Measurements from ENCODE around the gene ATM. TPM values are rescaled to one million over a fixed set of nuclear protein-coding genes. Genes with fewer than 3 reads are reported as not detected.
"Not testable (repeated sequence)": the region's sequence is repeated elsewhere in the genome, so short reads cannot be mapped to it uniquely, and the experiment has no call there.

Gene ATM
- total RNA-seq, 1 donor from 2014 or later, result 16.0 TPM

GRCh38 chr11:108370315-108370714, 147.4 kb downstream of the ATM start:
- Histone ChIP-seq H3K4me3 (no peak overlapping the region), H3K4me1 (no peaks in the 10 kb centered on the region), H3K27ac (no peak overlapping the region), H3K36me3 (peaks cover 6 to 18% of the 10 kb centered on the region in 2 donors), H3K27me3 (no peaks in the 10 kb centered on the region), H3K9me3 (no peaks in the 10 kb centered on the region)
- TF ChIP-seq, protein P1, sequence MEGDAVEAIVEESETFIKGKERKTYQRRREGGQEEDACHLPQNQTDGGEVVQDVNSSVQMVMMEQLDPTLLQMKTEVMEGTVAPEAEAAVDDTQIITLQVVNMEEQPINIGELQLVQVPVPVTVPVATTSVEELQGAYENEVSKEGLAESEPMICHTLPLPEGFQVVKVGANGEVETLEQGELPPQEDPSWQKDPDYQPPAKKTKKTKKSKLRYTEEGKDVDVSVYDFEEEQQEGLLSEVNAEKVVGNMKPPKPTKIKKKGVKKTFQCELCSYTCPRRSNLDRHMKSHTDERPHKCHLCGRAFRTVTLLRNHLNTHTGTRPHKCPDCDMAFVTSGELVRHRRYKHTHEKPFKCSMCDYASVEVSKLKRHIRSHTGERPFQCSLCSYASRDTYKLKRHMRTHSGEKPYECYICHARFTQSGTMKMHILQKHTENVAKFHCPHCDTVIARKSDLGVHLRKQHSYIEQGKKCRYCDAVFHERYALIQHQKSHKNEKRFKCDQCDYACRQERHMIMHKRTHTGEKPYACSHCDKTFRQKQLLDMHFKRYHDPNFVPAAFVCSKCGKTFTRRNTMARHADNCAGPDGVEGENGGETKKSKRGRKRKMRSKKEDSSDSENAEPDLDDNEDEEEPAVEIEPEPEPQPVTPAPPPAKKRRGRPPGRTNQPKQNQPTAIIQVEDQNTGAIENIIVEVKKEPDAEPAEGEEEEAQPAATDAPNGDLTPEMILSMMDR (IDR thresholded peaks at IDR 0.05), result no peak
- DNase-seq (ENCODE audit: low spot score in 2 of 2), result no peak
- intact Hi-C loops (cut with DNase I), result no loop called here

- no peak for DNase-seq (ENCODE audit: low spot score in 2 of 2)
- no peaks in the 10 kb centered on the region for H3K4me1 ChIP-seq
- TF ChIP-seq, protein P1 (IDR thresholded peaks at IDR 0.05), result no peak
Observed at GRCh38 chr11:108370990-108371389, 148.1 kb downstream of the ATM start.

DNA sequence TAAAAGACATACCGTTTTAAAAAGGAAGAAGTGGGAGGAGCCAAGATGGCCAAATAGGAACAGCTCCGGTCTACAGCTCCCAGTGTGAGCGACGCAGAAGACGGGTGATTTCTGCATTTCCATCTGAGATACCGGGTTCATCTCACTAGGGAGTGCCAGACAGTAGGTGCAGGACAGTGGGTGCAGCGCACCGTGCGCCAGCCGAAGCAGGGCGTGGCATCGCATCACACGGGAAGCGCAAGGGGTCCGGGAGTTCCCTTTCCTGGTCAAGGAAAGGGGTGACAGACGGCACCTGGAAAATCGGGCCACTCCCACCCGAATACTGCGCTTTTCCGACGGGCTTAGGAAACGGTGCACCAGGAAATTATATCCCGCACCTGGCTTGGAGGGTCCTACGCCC, 150.6 kb downstream of the ATM start:
- intact Hi-C loops (cut with DNase I); H3K36me3 ChIP-seq; H3K4me3 ChIP-seq; H3K9me3 ChIP-seq; DNase-seq (ENCODE audit: low spot score in 2 of 2); H3K4me1 ChIP-seq; H3K27ac ChIP-seq; H3K27me3 ChIP-seq: not testable (repeated sequence)

More at GRCh38 chr11:108370990-108371389, 148.1 kb downstream of the ATM start:
- H3K36me3 ChIP-seq, result peaks cover 4 to 11% of the 10 kb centered on the region in 2 donors
- no peak overlapping the region for H3K4me3 ChIP-seq
- intact Hi-C loops (cut with DNase I), result no loop called here
- no peaks in the 10 kb centered on the region for H3K27me3 ChIP-seq
- H3K27ac ChIP-seq, result no peak overlapping the region
- H3K9me3 ChIP-seq, result no peaks in the 10 kb centered on the region

- intact Hi-C loops (cut with DNase I), result no loop called here
- TF ChIP-seq, protein P1 (IDR thresholded peaks at IDR 0.05), result no peak
- DNase-seq (ENCODE audit: low spot score in 2 of 2), result no peak
- Histone ChIP-seq H3K27me3 (no peaks in the 10 kb centered on the region), H3K4me3 (no peak overlapping the region), H3K27ac (no peak overlapping the region), H3K9me3 (no peaks in the 10 kb centered on the region), H3K36me3 (no peaks in the 10 kb centered on the region), H3K4me1 (no peaks in the 10 kb centered on the region)
Observed at GRCh38 chr11:108388576-108388975, 165.7 kb downstream of the ATM start.

DNA sequence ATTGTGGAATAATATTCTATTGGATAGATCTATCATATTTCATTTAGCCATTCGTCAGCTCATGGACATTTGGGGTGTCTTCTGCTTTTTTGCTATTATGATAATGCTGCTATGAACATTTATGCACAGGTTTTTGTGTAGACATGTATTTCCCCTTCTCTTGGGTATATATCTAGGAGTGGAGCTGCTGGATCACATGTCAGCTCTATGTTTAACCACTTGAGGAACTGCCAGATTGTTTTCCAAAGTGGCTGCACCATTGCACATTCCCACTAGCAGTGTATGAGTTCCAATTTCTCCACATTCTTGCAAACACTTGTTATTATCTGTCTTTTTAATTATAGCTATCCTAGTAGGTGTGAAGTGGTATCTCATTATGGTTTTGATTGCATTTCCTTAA, 169.5 kb downstream of the ATM start:
- Histone ChIP-seq H3K36me3 (no peaks in the 10 kb centered on the region), H3K4me3 (no peak overlapping the region), H3K4me1 (no peaks in the 10 kb centered on the region), H3K27ac (no peak overlapping the region), H3K27me3 (no peaks in the 10 kb centered on the region), H3K9me3 (no peaks in the 10 kb centered on the region)
- intact Hi-C loops (cut with DNase I), result no loop called here
- TF ChIP-seq, protein P1 (IDR thresholded peaks at IDR 0.05), result no peak
- DNase-seq (ENCODE audit: low spot score in 2 of 2), result no peak

DNA sequence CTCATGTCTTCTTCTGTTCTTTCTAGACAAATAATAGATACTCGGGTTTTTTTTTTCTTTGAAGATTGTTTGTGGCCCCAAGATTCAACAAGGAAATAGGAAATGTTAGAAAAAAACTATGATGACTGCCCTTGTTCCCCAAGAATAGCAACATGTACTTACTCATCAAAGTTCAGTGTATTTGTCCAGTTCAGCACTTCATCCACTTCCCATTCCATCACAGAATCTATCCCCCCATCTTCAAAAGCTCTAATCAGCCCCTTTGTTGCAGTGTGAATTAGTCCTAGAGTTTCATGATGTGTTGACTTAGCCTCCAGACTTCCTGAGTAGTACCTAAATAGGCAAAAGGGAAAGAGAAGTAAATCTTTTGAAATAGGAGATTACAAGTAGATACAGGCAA, 170.2 kb downstream of the ATM start:
- Histone ChIP-seq H3K4me1 (no peaks in the 10 kb centered on the region), H3K4me3 (no peak overlapping the region), H3K9me3 (no peaks in the 10 kb centered on the region), H3K36me3 (no peaks in the 10 kb centered on the region), H3K27ac (no peak overlapping the region), H3K27me3 (no peaks in the 10 kb centered on the region)
- DNase-seq (ENCODE audit: low spot score in 2 of 2), result no peak
- TF ChIP-seq, protein P1 (IDR thresholded peaks at IDR 0.05), result no peak
- intact Hi-C loops (cut with DNase I), result no loop called here

Data from ascending aorta (tissue), 2 donors.